Measurements from ENCODE around the gene NPIPB8. TPM values are rescaled to one million over a fixed set of nuclear protein-coding genes. Genes with fewer than 3 reads are reported as not detected.
"Not testable (repeated sequence)": the region's sequence is repeated elsewhere in the genome, so short reads cannot be mapped to it uniquely, and the experiment has no call there.

NPIPB8 gene
- total RNA-seq (ENCODE audit: low replicate concordance): not detected in 2 replicates

DNA sequence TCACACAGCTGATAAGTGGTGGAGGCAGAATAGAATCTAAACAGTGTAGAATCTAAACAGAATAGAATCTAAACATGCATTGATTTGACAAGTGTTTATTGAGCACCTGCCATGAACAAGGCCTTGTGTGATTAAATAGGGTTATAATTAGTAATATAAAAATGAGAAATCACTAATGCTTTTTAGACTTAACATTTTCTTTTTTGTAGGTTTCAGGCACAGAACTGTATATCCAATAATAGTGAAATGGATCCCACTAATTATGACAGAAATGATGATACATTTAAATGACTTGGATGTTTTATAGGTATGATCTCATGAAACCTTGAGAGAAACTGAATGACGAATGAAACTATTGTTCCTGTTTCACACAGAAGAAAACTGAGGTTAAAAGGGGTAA, at the start of gene NPIPB8:
TSS of gene NPIPB8 (plus strand) at position 301 of the 400 bp plus-strand sequence. CDS start 296 bp downstream, outside the sequence.
- not testable (repeated sequence) for H3K4me3 ChIP-seq; H3K27ac Mint-ChIP-seq; H3K36me3 ChIP-seq; H3F3A ChIP-seq (ENCODE audit: low read depth); H3K9me3 ChIP-seq (ENCODE audit: low read depth); H3K27me3 Mint-ChIP-seq (ENCODE audit: insufficient read depth, low read depth); H2AFZ ChIP-seq (replicated peaks); H3K4me2 ChIP-seq; DNase-seq (ENCODE audit: low spot score); H3K79me2 ChIP-seq (ENCODE audit: low read depth); H3K9ac ChIP-seq; H3K4me3 Mint-ChIP-seq; H3K36me3 Mint-ChIP-seq; H3K9me3 Mint-ChIP-seq; H4K20me1 ChIP-seq (ENCODE audit: low read depth); H3K27ac ChIP-seq; H3K4me1 ChIP-seq; H3K27me3 ChIP-seq; H3K4me1 Mint-ChIP-seq

- TF ChIP-seq EZH2 (IDR thresholded peaks at IDR 0.05): no peak
- no peak for TF ChIP-seq EZH2phosphoT487 (IDR thresholded peaks at IDR 0.05)
- TF ChIP-seq CTCF (IDR thresholded peaks at IDR 0.05): no peak
- no peak overlapping the region for H3K9ac ChIP-seq
- Mint-ChIP-seq H3K36me3 (peaks cover 17% of the 10 kb centered on the region), H3K27me3 (ENCODE audit: insufficient read depth, low read depth) (no peaks in the 10 kb centered on the region), H3K4me3 (no peak overlapping the region), H3K4me1 (no peaks in the 10 kb centered on the region), H3K9me3 (no peaks in the 10 kb centered on the region), H3K27ac (no peak overlapping the region)
- no peak overlapping the region for H3K4me3 ChIP-seq
- H3F3A ChIP-seq (ENCODE audit: low read depth): no peaks in the 10 kb centered on the region
- H3K36me3 ChIP-seq: no peaks in the 10 kb centered on the region
- H3K4me2 ChIP-seq: no peak overlapping the region
- no peaks in the 10 kb centered on the region for H4K20me1 ChIP-seq (ENCODE audit: low read depth)
- DNase-seq (ENCODE audit: low spot score): no peak
- no peaks in the 10 kb centered on the region for H3K4me1 ChIP-seq
- no peaks in the 10 kb centered on the region for H3K79me2 ChIP-seq (ENCODE audit: low read depth)
- no peaks in the 10 kb centered on the region for H3K9me3 ChIP-seq (ENCODE audit: low read depth)
- H2AFZ ChIP-seq (replicated peaks): no peak overlapping the region
- H3K27ac ChIP-seq: no peak overlapping the region
- no peaks in the 10 kb centered on the region for H3K27me3 ChIP-seq
Observed at GRCh38 chr16:28589069-28589468, 48.8 kb upstream of the NPIPB8 start.

GRCh38 chr16:28589930-28590329, 47.9 kb upstream of the NPIPB8 start:
- no peak overlapping the region for H3K4me3 ChIP-seq
- no peak overlapping the region for H3K4me2 ChIP-seq
- TF ChIP-seq EZH2 (IDR thresholded peaks at IDR 0.05): no peak
- TF ChIP-seq EZH2phosphoT487 (IDR thresholded peaks at IDR 0.05): no peak
- TF ChIP-seq CTCF (IDR thresholded peaks at IDR 0.05): no peak
- Mint-ChIP-seq H3K4me1 (no peaks in the 10 kb centered on the region), H3K27ac (no peak overlapping the region), H3K4me3 (no peak overlapping the region), H3K27me3 (ENCODE audit: insufficient read depth, low read depth) (no peaks in the 10 kb centered on the region), H3K9me3 (no peaks in the 10 kb centered on the region), H3K36me3 (peaks cover 14% of the 10 kb centered on the region)
- no peaks in the 10 kb centered on the region for H3K79me2 ChIP-seq (ENCODE audit: low read depth)
- no peaks in the 10 kb centered on the region for H3K36me3 ChIP-seq
- DNase-seq (ENCODE audit: low spot score): no peak
- H2AFZ ChIP-seq (replicated peaks): no peak overlapping the region
- H3K9ac ChIP-seq: no peak overlapping the region
- no peaks in the 10 kb centered on the region for H3K4me1 ChIP-seq
- H3K27me3 ChIP-seq: no peaks in the 10 kb centered on the region
- no peaks in the 10 kb centered on the region for H4K20me1 ChIP-seq (ENCODE audit: low read depth)
- no peaks in the 10 kb centered on the region for H3F3A ChIP-seq (ENCODE audit: low read depth)
- H3K27ac ChIP-seq: no peak overlapping the region
- no peaks in the 10 kb centered on the region for H3K9me3 ChIP-seq (ENCODE audit: low read depth)

GRCh38 chr16:28590384-28591340, 47.2 kb upstream of the NPIPB8 start:
- Histone ChIP-seq H2AFZ (replicated peaks) (no peak overlapping the region), H3K4me3 (no peak overlapping the region), H3F3A (ENCODE audit: low read depth) (no peaks in the 10 kb centered on the region), H4K20me1 (ENCODE audit: low read depth) (no peaks in the 10 kb centered on the region), H3K36me3 (no peaks in the 10 kb centered on the region), H3K4me2 (no peak overlapping the region), H3K27ac (no peak overlapping the region), H3K4me1 (no peaks in the 10 kb centered on the region), H3K9ac (no peak overlapping the region), H3K79me2 (ENCODE audit: low read depth) (no peaks in the 10 kb centered on the region), H3K27me3 (no peaks in the 10 kb centered on the region), H3K9me3 (ENCODE audit: low read depth) (no peaks in the 10 kb centered on the region)
- no peaks in the 10 kb centered on the region for H3K4me1 Mint-ChIP-seq
- no peak overlapping the region for H3K27ac Mint-ChIP-seq
- H3K9me3 Mint-ChIP-seq: no peaks in the 10 kb centered on the region
- no peak for TF ChIP-seq EZH2phosphoT487 (IDR thresholded peaks at IDR 0.05)
- peaks cover 10% of the 10 kb centered on the region for H3K36me3 Mint-ChIP-seq
- H3K27me3 Mint-ChIP-seq (ENCODE audit: insufficient read depth, low read depth): no peaks in the 10 kb centered on the region
- no peak overlapping the region for H3K4me3 Mint-ChIP-seq
- DNase-seq (ENCODE audit: low spot score): no peak

Measured in neural progenitor cell (in vitro differentiated cells).